H1 (cell line): ENCODE data around the gene PAK6. TPM values are rescaled to one million over a fixed set of nuclear protein-coding genes. Genes with fewer than 3 reads are reported as not detected.

ENCODE experiments used
- CTCF ChIA-PET: fragments of 300-600 bp; sonication (Branson Sonifier 250); formaldehyde crosslinking; loops from one replicate; lab custom pipeline; 2021; ENCODE audit not compliant: partially characterized antibody; lab: Charles Lee
- POLR2A ChIA-PET: fragments of 300-600 bp; sonication (Branson Sonifier 250); formaldehyde crosslinking; loops from one replicate; lab custom pipeline; 2021; ENCODE audit warnings: inconsistent platforms; ENCODE audit not compliant: partially characterized antibody; lab: Charles Lee
- DNase-seq, 2 experiments: peaks; one replicate each; pipeline versions ENCODE4 v3.0.0 to v3.0.0-alpha.2; 2010 to 2022; ENCODE audit warnings: low spot score in 2 of 2, low read depth in 1 of 2, mixed read lengths in 1 of 2
- FAIRE-seq: peaks from 2 replicates; lab custom pipeline; 2011; peaks lifted over from hg19 to GRCh38; lab: Jason Lieb, UNC
- H2AFZ ChIP-seq: 2 replicates; pipeline ENCODE4 v1.8.1; 2012; ENCODE audit warnings: low read length, inconsistent platforms
- H2AK5ac ChIP-seq: 2 replicates; pipeline ENCODE4 v1.6.1; 2013; ENCODE audit warnings: low read depth, low read length
- H2BK120ac ChIP-seq: replicated peaks from 2 replicates; pipeline ENCODE3; 2013; ENCODE audit warnings: low read depth, low read length, inconsistent platforms
- H2BK12ac ChIP-seq: 2 replicates; pipeline ENCODE4 v1.6.1; 2013; ENCODE audit warnings: low read depth, low read length
- H2BK15ac ChIP-seq: 2 replicates; pipeline ENCODE4 v1.6.1; 2013; ENCODE audit warnings: low read length
- H2BK20ac ChIP-seq: 2 replicates; pipeline ENCODE4 v1.6.1; 2013; ENCODE audit warnings: low read length
- H2BK5ac ChIP-seq: 2 replicates; pipeline ENCODE4 v1.6.1; 2013; ENCODE audit warnings: low read depth, low read length
- H3K14ac ChIP-seq: 2 replicates; pipeline ENCODE4 v1.6.1; 2013; ENCODE audit warnings: inconsistent platforms; ENCODE audit not compliant: insufficient read length
- H3K18ac ChIP-seq: 2 replicates; pipeline ENCODE4 v1.6.1; 2013; ENCODE audit warnings: low read length; ENCODE audit errors: extremely low read depth
- H3K23ac ChIP-seq: 2 replicates; pipeline ENCODE4 v1.6.1; 2013; ENCODE audit warnings: inconsistent platforms; ENCODE audit not compliant: insufficient read length
- H3K23me2 ChIP-seq: 2 replicates; pipeline ENCODE4 v1.6.1; 2013; ENCODE audit warnings: low read depth, low read length
- H3K27ac ChIP-seq: 2 replicates; pipeline ENCODE4 v1.6.1; 2011; ENCODE audit warnings: low read depth, low read length, inconsistent platforms
- H3K27me3 ChIP-seq, 4 experiments: replicated peaks in 1 of 4; 1 replicate in 1 of 4; 2 replicates in 3 of 4; pipeline versions ENCODE4 v1.6.1 to v1.8.1; 2011 to 2013; ENCODE audit warnings: low read length in 3 of 4, mild to moderate bottlenecking in 3 of 4, inconsistent platforms in 2 of 4, mixed read lengths in 2 of 4, moderate library complexity in 1 of 4; ENCODE audit not compliant: control insufficient read depth in 3 of 4, insufficient read depth in 3 of 4; ENCODE audit errors: extremely low read depth in 1 of 4
- H3K36me3 ChIP-seq, 4 experiments: 2 replicates each; pipeline versions ENCODE4 v1.6.1 to v1.8.1; 2011 to 2013; ENCODE audit warnings: mild to moderate bottlenecking in 4 of 4, low read length in 3 of 4, moderate library complexity in 2 of 4, control low read depth in 1 of 4, inconsistent platforms in 1 of 4; ENCODE audit not compliant: insufficient read depth in 4 of 4, control insufficient read depth in 2 of 4
- H3K4ac ChIP-seq: replicated peaks from 2 replicates; pipeline ENCODE3; 2013; ENCODE audit warnings: low read length, low read depth, mixed read lengths, inconsistent platforms; ENCODE audit not compliant: insufficient read length
- H3K4me1 ChIP-seq, 4 experiments: replicated peaks in 1 of 4; 1 replicate in 1 of 4; 2 replicates in 3 of 4; pipeline versions ENCODE4 v1.6.1 to v1.8.1; 2011 to 2013; ENCODE audit warnings: low read length in 3 of 4, inconsistent platforms in 2 of 4, mixed read lengths in 1 of 4; ENCODE audit not compliant: insufficient read depth in 4 of 4, control insufficient read depth in 3 of 4
- H3K4me2 ChIP-seq, 2 experiments: 2 replicates each; pipeline versions ENCODE4 v1.6.1 to v1.8.1; 2011 to 2013; ENCODE audit warnings: low read depth in 2 of 2, low read length in 2 of 2, control low read depth in 1 of 2, inconsistent platforms in 1 of 2, mild to moderate bottlenecking in 1 of 2; ENCODE audit not compliant: insufficient read depth in 1 of 2
- H3K4me3 ChIP-seq, 4 experiments: fragments of 200-600, 300-600 bp in 1 of 4; sonication (generic), shearing (Covaris generic), sonication (Bioruptor Twin) in 1 of 4; 2 replicates each; pipeline versions ENCODE4 v1.5.1 to v1.8.1; 2011 to 2016; ENCODE audit warnings: low read length in 4 of 4, low read depth in 3 of 4, control low read depth in 2 of 4, inconsistent platforms in 2 of 4, mild to moderate bottlenecking in 2 of 4, mixed read lengths in 1 of 4, moderate library complexity in 1 of 4; ENCODE audit not compliant: insufficient read depth in 2 of 4; ENCODE audit errors: extremely low read depth in 1 of 4
- H3K56ac ChIP-seq: replicated peaks from 2 replicates; pipeline ENCODE3; 2013; ENCODE audit warnings: low read depth, mild to moderate bottlenecking, mixed read lengths, low read length, inconsistent platforms; ENCODE audit not compliant: insufficient read length
- H3K79me1 ChIP-seq: 2 replicates; pipeline ENCODE4 v1.6.1; 2013; ENCODE audit warnings: low read depth, low read length, control low read depth
- H3K79me2 ChIP-seq, 2 experiments: 2 replicates each; pipeline versions ENCODE4 v1.6.1 to v1.8.1; 2012 to 2013; ENCODE audit warnings: low read length in 2 of 2, mild to moderate bottlenecking in 2 of 2, inconsistent platforms in 1 of 2; ENCODE audit not compliant: insufficient read depth in 2 of 2, control insufficient read depth in 1 of 2
- H3K9ac ChIP-seq, 4 experiments: replicated peaks in 1 of 4; 1 replicate in 1 of 4; 2 replicates in 3 of 4; pipeline versions ENCODE4 v1.6.1 to v1.8.1; 2011 to 2013; ENCODE audit warnings: low read depth in 3 of 4, low read length in 3 of 4, control low read depth in 2 of 4, mild to moderate bottlenecking in 2 of 4, moderate library complexity in 2 of 4, inconsistent platforms in 1 of 4; ENCODE audit errors: extremely low read depth in 1 of 4
- H3K9me3 ChIP-seq, 2 experiments: 2 replicates each; pipeline versions ENCODE4 v1.6.1 to v1.8.1; 2012 to 2013; ENCODE audit warnings: mild to moderate bottlenecking in 2 of 2, moderate library complexity in 2 of 2, control low read depth in 1 of 2, inconsistent platforms in 1 of 2, low read depth in 1 of 2, low read length in 1 of 2, mixed read lengths in 1 of 2; ENCODE audit not compliant: insufficient read depth in 2 of 2
- H4K20me1 ChIP-seq, 2 experiments: replicated peaks in 1 of 2; 2 replicates each; pipeline versions ENCODE3 to v1.8.1; 2011 to 2013; ENCODE audit warnings: inconsistent platforms in 2 of 2, low read length in 2 of 2, mild to moderate bottlenecking in 1 of 2; ENCODE audit not compliant: insufficient read depth in 2 of 2, control insufficient read depth in 1 of 2
- H4K5ac ChIP-seq: 2 replicates; pipeline ENCODE4 v1.6.1; 2013; ENCODE audit warnings: low read length, low read depth, mixed read lengths, inconsistent platforms; ENCODE audit not compliant: insufficient read length
- H4K8ac ChIP-seq: 2 replicates; pipeline ENCODE4 v1.8.0; 2013; ENCODE audit warnings: mild to moderate bottlenecking, moderate library complexity, low read length, inconsistent platforms; ENCODE audit not compliant: insufficient read depth; ENCODE audit errors: extremely low read depth
- H4K91ac ChIP-seq: replicated peaks from 2 replicates; pipeline ENCODE3; 2013; ENCODE audit warnings: low read length, mixed read lengths, inconsistent platforms; ENCODE audit not compliant: insufficient read length
- TCF12 ChIP-seq: IDR thresholded peaks from 2 replicates; pipeline ENCODE4 v1.6.1; 2011; ENCODE audit warnings: low read depth, mild to moderate bottlenecking, low read length
- USF2 ChIP-seq: IDR thresholded peaks from 2 replicates; pipeline ENCODE4 v1.6.1; 2011; ENCODE audit warnings: low read length, improper control_type of control experiment
- WGBS, 2 experiments: shearing (Covaris generic) in 1 of 2; methylation state at CpG; one replicate each; pipeline versions ENCODE4 v1.1.6 to v1.1.7; 2013 to 2015; ENCODE audit warnings: low lambda C conversion rate in 2 of 2, mixed read lengths in 2 of 2, inconsistent platforms in 1 of 2, low coverage in 1 of 2, missing lambda C conversion rate in 1 of 2; ENCODE audit not compliant: insufficient replicate concordance in 2 of 2, insufficient coverage in 1 of 2, insufficient read length in 1 of 2; ENCODE audit errors: extremely low coverage in 1 of 2, missing lambda C conversion rate in 1 of 2; 5-methylcytosine and 5-hydroxymethylcytosine counted together
- polyA plus RNA-seq, 7 experiments: library from polyadenylated mRNA; depleted of rRNA in 3 of 7; stranded (reverse) in 5 of 7; unstranded in 2 of 7; fragments of >200 nt in 5 of 7; fragments of 200-250 nt in 2 of 7; gene quantifications; 1 replicate in 5 of 7; 2 replicates in 1 of 7; 4 replicates in 1 of 7; pipeline versions ENCODE4 v1.2.1 to v1.2.3, GENCODE V29; 2011 to 2013; ENCODE audit warnings: missing spikeins in 2 of 7, mixed read lengths in 2 of 7
- total RNA-seq: library from RNA; stranded (reverse); fragmentation: NEBNext Ultra II Directional; extraction: Animal tissue kit (Norgen Biotek cat#: 25700); gene quantifications from 2 replicates; pipeline ENCODE4 v1.2.1, GENCODE V29; 2021

Gene PAK6
- total and polyA plus RNA-seq, 2 of the 8 experiments (the other 6 are each of a cell fraction or from before 2014, with no cell fraction given), result 6.9 to 9.4 TPM

- Histone ChIP-seq H3K4me1 (peaks cover 9 to 18% (median 14%) of the 10 kb centered on the region in 4 experiments), H4K5ac (no peak overlapping the region), H4K20me1 (no peaks in the 10 kb centered on the region), H3K79me2 (no peaks in the 10 kb centered on the region), H3K23ac (no peak overlapping the region), H3K4ac (no peak overlapping the region), H3K36me3 (peaks cover 0 to 3% (median 0%) of the 10 kb centered on the region in 4 experiments; a peak in 2 of 8 replicates), H3K4me2 (no peak overlapping the region), H3K23me2 (peaks cover 4% of the 10 kb centered on the region; the same call in 1 of the 2 replicates), H2BK5ac (no peak overlapping the region), H3K27ac (no peak overlapping the region), H4K91ac (no peak overlapping the region), H3K4me3 (no peak overlapping the region), H2AK5ac (no peak overlapping the region), H2AFZ (no peak overlapping the region), H4K8ac (no peak overlapping the region), H3K27me3 (peaks cover 0 to 4% (median 2%) of the 10 kb centered on the region in 4 experiments; a peak in 2 of 7 replicates), H3K79me1 (no peaks in the 10 kb centered on the region), H2BK15ac (no peak overlapping the region), H3K9me3 (no peaks in the 10 kb centered on the region), H3K14ac (no peak overlapping the region), H2BK120ac (no peak overlapping the region), H3K9ac (no peak overlapping the region), H2BK12ac (no peak overlapping the region), H3K56ac (no peak overlapping the region), H2BK20ac (no peak overlapping the region), H3K18ac (no peak overlapping the region)
- CTCF ChIA-PET, result interaction anchor here (0.6 to 46.3 kb wide), 9 partner anchors 8 to 199 kb away, joined by 3 to 1340 read pairs (median 5); no protein-coding TSS in a partner anchor
- DNase-seq, result peak in 1 of 2 experiments; percentile 46
- POLR2A ChIA-PET, result interaction anchor here (0.7 to 3.0 kb wide), 4 partner anchors 10 to 118 kb away, joined by 3 to 11 read pairs (median 4); no protein-coding TSS in a partner anchor
- whole genome bisulfite sequencing, 2 experiments, result 78% methylated on average over 4 of the region's 4 CpGs; no CpG with 5 or more reads in 1 of the 2 experiments
- no peak for FAIRE-seq
- no peak for TF ChIP-seq TCF12
- TF ChIP-seq USF2, result peak; percentile 72
Measured at GRCh38 chr15:40235201-40235885, 3.5 kb upstream of the PAK6 start.
